HepG2 (cell line): ENCODE measurements around the gene NT5C2. TPM values are rescaled to one million over a fixed set of nuclear protein-coding genes. Genes with fewer than 3 reads are reported as not detected.

Source experiments
- HNRNPH1 ChIP-seq: fragments of 200-400 bp; formaldehyde crosslinking; optimal IDR thresholded peaks from 2 replicates; pipeline ENCODE3; 2017; ENCODE audit warnings: mild to moderate bottlenecking, low read depth, low read length
- HOXA3 ChIP-seq: sonication (generic); formaldehyde crosslinking; IDR thresholded peaks from 2 replicates; pipeline ENCODE4 v1.5.0; 2020; ENCODE audit warnings: missing genetic modification reagents
- JARID2 ChIP-seq: sonication (generic); formaldehyde crosslinking; IDR thresholded peaks from 2 replicates; pipeline ENCODE4 v1.8.1; 2023; ENCODE audit warnings: missing genetic modification reagents, inconsistent platforms; ENCODE audit not compliant: insufficient replicate concordance
- MIER2 ChIP-seq: IDR thresholded peaks from 2 replicates; pipeline ENCODE4 v1.6.1; 2016; ENCODE audit warnings: missing biosample characterization, missing genetic modification reagents
- MXD4 ChIP-seq: IDR thresholded peaks from 2 replicates; pipeline ENCODE4 v1.6.1; 2016; ENCODE audit warnings: mild to moderate bottlenecking, missing biosample characterization, missing genetic modification reagents
- NCOA2 ChIP-seq: sonication (generic); formaldehyde crosslinking; IDR thresholded peaks from 2 replicates; pipeline ENCODE4 v1.8.0; 2022; ENCODE audit warnings: inconsistent platforms
- PRPF4 ChIP-seq: fragments of 200-400 bp; formaldehyde crosslinking; IDR thresholded peaks from 2 replicates; pipeline ENCODE4 v1.6.1; 2016; ENCODE audit warnings: low read length, low read depth; ENCODE audit not compliant: poor library complexity, severe bottlenecking
- SRSF9 ChIP-seq: fragments of 200-400 bp; formaldehyde crosslinking; IDR thresholded peaks from 2 replicates; pipeline ENCODE4 v1.6.1; 2018; ENCODE audit warnings: borderline replicate concordance, mild to moderate bottlenecking, low read depth, low read length; ENCODE audit not compliant: insufficient read depth, poor library complexity, severe bottlenecking
- TBL1XR1 ChIP-seq: fragments of 150-350 bp; IDR thresholded peaks from 2 replicates; pipeline ENCODE4 v1.6.1; 2014; ENCODE audit warnings: borderline replicate concordance, low read length; ENCODE audit not compliant: partially characterized antibody
- ZNF205 ChIP-seq: IDR thresholded peaks from 2 replicates; pipeline ENCODE4 v1.6.1; 2018; ENCODE audit warnings: missing biosample characterization, missing genetic modification reagents
- ZNF292 ChIP-seq: sonication (generic); formaldehyde crosslinking; IDR thresholded peaks from 2 replicates; pipeline ENCODE4 v1.8.1; 2022; ENCODE audit warnings: mild to moderate bottlenecking, low read depth, missing genetic modification reagents, borderline replicate concordance
- ZNF333 ChIP-seq: sonication (generic); formaldehyde crosslinking; IDR thresholded peaks from 2 replicates; pipeline ENCODE4 v1.4.0; 2020; ENCODE audit warnings: mild to moderate bottlenecking, missing genetic modification reagents, borderline replicate concordance
- ZNF530 ChIP-seq: sonication (generic); formaldehyde crosslinking; IDR thresholded peaks from 2 replicates; pipeline ENCODE4 v1.5.0; 2020; ENCODE audit warnings: low read depth, mild to moderate bottlenecking, missing genetic modification reagents
- ZNF572 ChIP-seq: sonication (generic); formaldehyde crosslinking; IDR thresholded peaks from 2 replicates; pipeline ENCODE4 v1.5.1; 2020; ENCODE audit warnings: mild to moderate bottlenecking, missing genetic modification reagents
- ZNF670 ChIP-seq: sonication (generic); formaldehyde crosslinking; IDR thresholded peaks from 2 replicates; pipeline ENCODE4 v1.8.0; 2022; ENCODE audit warnings: mild to moderate bottlenecking, missing genetic modification reagents, borderline replicate concordance
- polyA plus RNA-seq, 8 experiments: library from polyadenylated mRNA; depleted of rRNA in 3 of 8; stranded (reverse) in 7 of 8; unstranded in 1 of 8; fragments of >200 nt; fragmentation: Illumina TruSeq in 4 of 8; extraction: Trizol in 4 of 8; gene quantifications; 2 replicates each; pipeline versions ENCODE4 v1.2.1 to v1.2.3, GENCODE V29; 2011 to 2016; ENCODE audit warnings: low read depth in 4 of 8, missing spikeins in 1 of 8, mixed read lengths in 1 of 8; ENCODE audit not compliant: insufficient read depth in 1 of 8
- total RNA-seq, 5 experiments: library from RNA; depleted of rRNA; stranded (reverse); fragments of >200 nt; fragmentation: Illumina TruSeq; extraction: Trizol; gene quantifications; 2 replicates each; pipeline ENCODE4 v1.2.3, GENCODE V29; 2016; ENCODE audit warnings: low read depth in 1 of 5
- TF ChIP-seq, protein P1 (sequence below): sonication (generic); formaldehyde crosslinking; IDR thresholded peaks from 2 replicates; pipeline ENCODE4 v1.4.0; 2020; ENCODE audit warnings: missing genetic modification reagents, borderline replicate concordance
- TF ChIP-seq, protein P2 (sequence below): IDR thresholded peaks from 2 replicates; pipeline ENCODE4 v1.6.1; 2012; ENCODE audit warnings: low read length, improper control_type of control experiment
- TF ChIP-seq, protein P3 (sequence below): sonication (generic); formaldehyde crosslinking; IDR thresholded peaks from 2 replicates; pipeline ENCODE4 v1.5.0; 2020; ENCODE audit warnings: missing genetic modification reagents, mild to moderate bottlenecking, borderline replicate concordance
- TF ChIP-seq, protein P4 (sequence below): sonication (generic); formaldehyde crosslinking; IDR thresholded peaks from 2 replicates; pipeline ENCODE4 v1.4.0; 2020; ENCODE audit warnings: missing genetic modification reagents, low read depth, mild to moderate bottlenecking, borderline replicate concordance

The NT5C2 gene
- total and polyA plus RNA-seq, 2 of the 13 experiments (the other 11 are each of a cell fraction or from before 2014, with no cell fraction given), result 40.6 to 55.2 TPM

DNA sequence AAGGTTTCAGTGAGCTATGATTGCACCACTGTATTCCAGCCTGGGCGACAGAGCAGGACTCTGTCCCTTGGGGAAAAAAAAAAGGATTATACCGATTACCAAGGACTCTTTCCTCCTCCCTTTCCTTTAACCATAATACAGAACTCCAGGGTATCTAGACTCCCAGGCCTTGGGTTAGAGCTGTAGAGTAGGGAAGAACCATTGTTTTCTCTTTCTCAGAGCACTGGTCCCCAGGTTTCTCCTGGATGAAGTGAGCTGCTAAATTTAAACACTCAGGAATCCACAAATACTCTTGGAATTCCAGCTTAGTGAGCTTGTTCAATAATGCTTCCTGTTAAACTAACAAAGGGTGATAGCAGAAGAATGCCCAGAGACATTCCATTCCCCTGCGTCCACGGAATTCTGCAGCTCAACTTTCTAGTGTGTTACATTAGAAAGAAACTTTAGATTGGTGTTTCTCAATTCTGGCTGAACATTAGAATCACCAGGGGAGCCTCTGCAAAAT, 38.0 kb upstream of the NT5C2 start (continued):
- TF ChIP-seq JARID2 (CRISPR knock-in tag), result no peak
- TF ChIP-seq HOXA3 (CRISPR knock-in tag), result no peak
- TF ChIP-seq, protein P1, sequence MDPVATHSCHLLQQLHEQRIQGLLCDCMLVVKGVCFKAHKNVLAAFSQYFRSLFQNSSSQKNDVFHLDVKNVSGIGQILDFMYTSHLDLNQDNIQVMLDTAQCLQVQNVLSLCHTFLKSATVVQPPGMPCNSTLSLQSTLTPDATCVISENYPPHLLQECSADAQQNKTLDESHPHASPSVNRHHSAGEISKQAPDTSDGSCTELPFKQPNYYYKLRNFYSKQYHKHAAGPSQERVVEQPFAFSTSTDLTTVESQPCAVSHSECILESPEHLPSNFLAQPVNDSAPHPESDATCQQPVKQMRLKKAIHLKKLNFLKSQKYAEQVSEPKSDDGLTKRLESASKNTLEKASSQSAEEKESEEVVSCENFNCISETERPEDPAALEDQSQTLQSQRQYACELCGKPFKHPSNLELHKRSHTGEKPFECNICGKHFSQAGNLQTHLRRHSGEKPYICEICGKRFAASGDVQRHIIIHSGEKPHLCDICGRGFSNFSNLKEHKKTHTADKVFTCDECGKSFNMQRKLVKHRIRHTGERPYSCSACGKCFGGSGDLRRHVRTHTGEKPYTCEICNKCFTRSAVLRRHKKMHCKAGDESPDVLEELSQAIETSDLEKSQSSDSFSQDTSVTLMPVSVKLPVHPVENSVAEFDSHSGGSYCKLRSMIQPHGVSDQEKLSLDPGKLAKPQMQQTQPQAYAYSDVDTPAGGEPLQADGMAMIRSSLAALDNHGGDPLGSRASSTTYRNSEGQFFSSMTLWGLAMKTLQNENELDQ (CRISPR knock-in tag), result no peak
- TF ChIP-seq, protein P2, sequence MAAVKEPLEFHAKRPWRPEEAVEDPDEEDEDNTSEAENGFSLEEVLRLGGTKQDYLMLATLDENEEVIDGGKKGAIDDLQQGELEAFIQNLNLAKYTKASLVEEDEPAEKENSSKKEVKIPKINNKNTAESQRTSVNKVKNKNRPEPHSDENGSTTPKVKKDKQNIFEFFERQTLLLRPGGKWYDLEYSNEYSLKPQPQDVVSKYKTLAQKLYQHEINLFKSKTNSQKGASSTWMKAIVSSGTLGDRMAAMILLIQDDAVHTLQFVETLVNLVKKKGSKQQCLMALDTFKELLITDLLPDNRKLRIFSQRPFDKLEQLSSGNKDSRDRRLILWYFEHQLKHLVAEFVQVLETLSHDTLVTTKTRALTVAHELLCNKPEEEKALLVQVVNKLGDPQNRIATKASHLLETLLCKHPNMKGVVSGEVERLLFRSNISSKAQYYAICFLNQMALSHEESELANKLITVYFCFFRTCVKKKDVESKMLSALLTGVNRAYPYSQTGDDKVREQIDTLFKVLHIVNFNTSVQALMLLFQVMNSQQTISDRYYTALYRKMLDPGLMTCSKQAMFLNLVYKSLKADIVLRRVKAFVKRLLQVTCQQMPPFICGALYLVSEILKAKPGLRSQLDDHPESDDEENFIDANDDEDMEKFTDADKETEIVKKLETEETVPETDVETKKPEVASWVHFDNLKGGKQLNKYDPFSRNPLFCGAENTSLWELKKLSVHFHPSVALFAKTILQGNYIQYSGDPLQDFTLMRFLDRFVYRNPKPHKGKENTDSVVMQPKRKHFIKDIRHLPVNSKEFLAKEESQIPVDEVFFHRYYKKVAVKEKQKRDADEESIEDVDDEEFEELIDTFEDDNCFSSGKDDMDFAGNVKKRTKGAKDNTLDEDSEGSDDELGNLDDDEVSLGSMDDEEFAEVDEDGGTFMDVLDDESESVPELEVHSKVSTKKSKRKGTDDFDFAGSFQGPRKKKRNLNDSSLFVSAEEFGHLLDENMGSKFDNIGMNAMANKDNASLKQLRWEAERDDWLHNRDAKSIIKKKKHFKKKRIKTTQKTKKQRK, result no peak
- TF ChIP-seq MXD4 (CRISPR knock-in tag), result 0 out of 2 replicates have a peak, but pooled peaks have one; percentile 17
- TF ChIP-seq ZNF333 (CRISPR knock-in tag), result no peak
- TF ChIP-seq ZNF292 (CRISPR knock-in tag), result no peak
- TF ChIP-seq SRSF9, result no peak
- TF ChIP-seq TBL1XR1, result no peak
- no peak for TF ChIP-seq PRPF4
- TF ChIP-seq ZNF670 (CRISPR knock-in tag), result no peak
- TF ChIP-seq MIER2 (CRISPR knock-in tag), result no peak
- TF ChIP-seq, protein P3, sequence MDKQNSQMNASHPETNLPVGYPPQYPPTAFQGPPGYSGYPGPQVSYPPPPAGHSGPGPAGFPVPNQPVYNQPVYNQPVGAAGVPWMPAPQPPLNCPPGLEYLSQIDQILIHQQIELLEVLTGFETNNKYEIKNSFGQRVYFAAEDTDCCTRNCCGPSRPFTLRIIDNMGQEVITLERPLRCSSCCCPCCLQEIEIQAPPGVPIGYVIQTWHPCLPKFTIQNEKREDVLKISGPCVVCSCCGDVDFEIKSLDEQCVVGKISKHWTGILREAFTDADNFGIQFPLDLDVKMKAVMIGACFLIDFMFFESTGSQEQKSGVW (CRISPR knock-in tag), result no peak
- TF ChIP-seq ZNF572 (CRISPR knock-in tag), result no peak
- TF ChIP-seq HNRNPH1, result no peak
- TF ChIP-seq, protein P4, sequence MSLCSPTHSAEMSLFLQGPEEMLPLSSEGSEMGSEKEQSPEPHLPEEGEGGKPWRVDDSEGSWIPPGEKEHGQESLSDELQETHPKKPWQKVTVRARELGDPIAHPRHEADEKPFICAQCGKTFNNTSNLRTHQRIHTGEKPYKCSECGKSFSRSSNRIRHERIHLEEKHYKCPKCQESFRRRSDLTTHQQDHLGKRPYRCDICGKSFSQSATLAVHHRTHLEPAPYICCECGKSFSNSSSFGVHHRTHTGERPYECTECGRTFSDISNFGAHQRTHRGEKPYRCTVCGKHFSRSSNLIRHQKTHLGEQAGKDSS (CRISPR knock-in tag), result no peak
- TF ChIP-seq ZNF205, result 0 out of 2 replicates have a peak, but pooled peaks have one; percentile 44
- TF ChIP-seq NCOA2 (CRISPR knock-in tag), result peak; percentile 86
- TF ChIP-seq ZNF530 (CRISPR knock-in tag), result no peak
